Inflammatory macrophage treated with lipopolysaccharide for 1 hour (primary cell): Measurements from ENCODE around the gene DGKD.

ENCODE experiments used
- DNase-seq, 2 donors: peaks; one replicate each; pipeline ENCODE4 v3.0.0-alpha.2; 2020 to 2022

The DGKD gene

DNA sequence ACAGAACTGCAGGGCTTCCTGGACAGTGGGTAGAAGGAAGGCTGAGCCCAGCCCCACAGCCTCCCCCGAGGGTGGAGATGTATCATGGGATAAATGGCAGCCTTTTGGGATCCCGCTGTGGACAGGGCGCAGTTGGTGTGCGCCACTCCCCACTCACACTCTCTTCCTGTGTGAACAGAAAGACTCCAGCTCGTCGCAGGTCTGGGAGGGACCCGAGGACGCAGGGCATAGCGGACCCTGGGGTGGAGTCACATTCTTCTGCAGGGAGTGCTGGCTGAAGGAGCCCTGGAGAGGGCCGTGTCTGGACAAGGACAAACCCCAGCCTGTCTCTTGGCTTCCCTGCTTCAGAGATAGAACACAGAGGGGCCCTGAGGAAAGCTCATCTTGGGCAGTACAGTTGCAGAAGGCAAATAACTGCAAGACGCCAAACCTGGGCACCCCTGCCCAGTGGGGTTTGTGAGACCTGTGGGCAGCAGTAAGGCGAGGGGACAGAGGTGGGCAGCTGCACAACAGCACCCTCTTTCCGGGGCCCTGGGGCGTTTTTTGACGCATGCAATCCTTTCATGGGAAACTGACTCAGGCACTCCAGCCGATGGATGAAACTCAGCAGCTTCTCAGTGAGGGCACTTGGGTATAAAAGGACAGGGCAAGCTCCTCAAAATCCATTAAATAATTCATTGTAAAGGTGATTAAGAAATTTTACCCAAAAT is 110.4 kb downstream of the DGKD start:
- no peak for DNase-seq

- DNase-seq: no peak
These were observed 112.8 kb downstream of the DGKD start for GRCh38 chr2:233466991-233467603.

DNA sequence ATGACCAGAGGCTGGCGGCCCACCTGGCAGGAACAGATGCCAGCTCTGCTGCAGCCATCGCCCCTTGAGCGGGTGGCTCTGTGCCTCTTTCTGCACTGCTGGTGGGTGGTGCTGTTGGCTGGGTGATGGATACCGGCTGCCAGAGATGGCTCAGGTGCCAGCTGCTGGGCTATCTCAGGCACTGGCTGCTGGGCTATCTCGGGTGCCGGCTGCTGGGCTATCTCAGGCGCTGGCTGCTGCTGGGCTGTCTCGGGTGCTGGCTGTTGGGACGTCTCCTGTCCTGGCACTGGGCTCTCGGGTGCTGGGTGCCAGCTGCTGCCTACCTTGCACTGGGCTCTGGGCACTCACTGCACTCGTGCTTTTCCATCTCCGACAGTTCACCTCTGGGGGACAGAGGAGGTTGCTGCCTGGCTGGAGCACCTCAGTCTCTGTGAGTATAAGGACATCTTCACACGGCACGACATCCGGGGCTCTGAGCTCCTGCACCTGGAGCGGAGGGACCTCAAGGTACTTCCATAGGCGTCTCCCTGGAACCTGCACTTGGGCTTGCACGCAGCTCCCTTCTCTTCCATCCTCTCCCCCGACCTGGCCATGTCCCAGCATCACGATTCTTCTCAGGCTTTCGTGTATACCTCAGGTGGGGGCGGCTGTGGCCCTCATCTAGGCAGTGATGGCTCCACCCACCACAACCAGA is 113.9 kb downstream of the DGKD start:
- no peak for DNase-seq

- DNase-seq: no peak
These were observed 114.4 kb downstream of the DGKD start for GRCh38 chr2:233468741-233469110.

DNA sequence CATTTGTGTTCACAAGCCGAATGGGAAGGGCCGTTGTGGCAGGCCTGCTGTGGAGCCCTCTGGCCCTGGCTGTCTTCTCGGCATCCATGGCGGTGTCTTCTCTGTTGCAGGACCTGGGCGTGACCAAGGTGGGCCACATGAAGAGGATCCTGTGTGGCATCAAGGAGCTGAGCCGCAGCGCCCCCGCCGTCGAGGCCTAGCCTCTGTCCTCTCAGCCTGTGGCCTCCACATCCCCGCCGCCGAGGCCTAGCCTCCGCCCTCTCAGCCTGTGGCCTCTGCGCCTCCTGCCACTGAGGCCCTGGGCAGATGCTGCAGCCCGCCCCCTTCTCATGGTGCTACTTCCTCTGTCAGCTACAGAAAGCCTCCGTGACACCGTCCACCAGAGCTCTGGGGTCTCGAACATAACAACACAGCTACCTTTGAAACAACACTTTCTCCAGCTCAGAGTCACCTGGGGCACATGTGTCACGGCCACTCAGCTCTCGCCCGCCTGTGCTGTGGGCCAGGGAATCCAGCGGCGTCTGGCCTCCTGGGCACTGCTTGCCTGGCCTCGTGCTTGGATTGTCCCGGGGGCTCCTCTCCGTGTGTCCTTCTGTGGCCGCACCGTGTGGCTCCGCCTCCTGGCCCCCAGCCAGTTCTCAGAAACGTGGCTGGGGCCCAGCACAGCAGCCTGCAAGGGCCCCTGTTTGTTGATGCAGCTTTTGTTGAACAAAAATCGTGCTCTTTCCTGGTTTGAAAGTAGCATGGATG is 115.1 kb downstream of the DGKD start:
- no peak for DNase-seq

GRCh38 chr2:233470011-233470687 is 115.9 kb downstream of the DGKD start:
- DNase-seq: no peak

DNA sequence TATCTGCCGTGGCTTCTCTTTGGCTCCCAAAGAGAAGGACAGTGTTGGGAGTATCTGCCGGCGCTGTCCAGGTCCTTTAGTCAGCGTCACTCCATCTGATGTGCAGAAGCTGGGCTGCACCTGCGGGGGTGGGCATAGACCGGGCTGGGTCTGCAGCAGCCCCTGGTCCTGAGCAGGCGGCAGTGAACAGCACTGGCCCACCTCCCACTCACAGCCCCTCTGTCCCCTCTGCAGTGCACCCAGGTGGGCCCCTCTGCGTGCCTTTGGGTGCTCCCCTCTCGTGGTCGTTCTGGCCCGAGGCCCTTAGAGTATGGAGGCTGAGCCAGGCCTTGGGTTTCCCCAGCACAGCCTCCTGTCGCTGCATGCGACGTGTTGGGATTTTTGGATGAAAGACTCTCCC is 116.5 kb downstream of the DGKD start:
- DNase-seq: no peak

DNA sequence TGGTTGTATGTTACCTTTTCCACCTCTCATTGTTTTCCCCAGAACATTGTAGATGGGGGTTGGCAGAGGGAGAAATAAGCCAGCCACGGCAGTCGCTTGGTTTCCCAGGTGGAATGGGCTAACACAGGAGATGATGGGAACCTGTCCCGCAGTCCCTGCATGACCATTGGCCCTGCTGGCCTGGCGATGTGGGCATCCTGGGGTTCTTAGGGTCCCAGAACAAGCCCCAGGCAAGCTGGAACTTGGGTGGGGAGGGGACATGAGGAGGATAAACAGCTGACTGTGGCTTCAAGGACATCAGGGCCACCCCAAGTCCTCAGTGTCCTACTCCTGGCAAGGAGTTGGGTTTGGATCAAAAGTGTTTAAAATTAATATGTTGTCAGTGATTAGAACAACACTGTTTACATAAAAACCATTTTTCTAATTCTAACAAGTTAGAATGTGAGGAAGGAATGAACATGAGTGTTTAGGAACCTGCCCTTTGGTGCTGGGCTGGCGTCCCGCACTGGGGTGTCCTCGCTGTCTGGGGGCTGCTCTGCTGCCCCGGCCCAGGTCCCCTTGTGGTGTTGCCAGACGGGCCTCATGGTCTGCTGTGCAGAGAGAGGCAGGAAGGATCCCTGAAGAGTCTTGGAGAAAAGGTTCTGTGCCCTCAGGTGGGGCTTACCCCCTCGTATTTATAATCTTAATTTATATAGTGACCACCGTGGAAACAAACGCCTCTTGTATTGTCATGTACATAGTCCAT is 117.2 kb downstream of the DGKD start:
- DNase-seq: no peak

- no peak for DNase-seq
These were observed 119.1 kb downstream of the DGKD start for GRCh38 chr2:233473386-233473791.

DNA sequence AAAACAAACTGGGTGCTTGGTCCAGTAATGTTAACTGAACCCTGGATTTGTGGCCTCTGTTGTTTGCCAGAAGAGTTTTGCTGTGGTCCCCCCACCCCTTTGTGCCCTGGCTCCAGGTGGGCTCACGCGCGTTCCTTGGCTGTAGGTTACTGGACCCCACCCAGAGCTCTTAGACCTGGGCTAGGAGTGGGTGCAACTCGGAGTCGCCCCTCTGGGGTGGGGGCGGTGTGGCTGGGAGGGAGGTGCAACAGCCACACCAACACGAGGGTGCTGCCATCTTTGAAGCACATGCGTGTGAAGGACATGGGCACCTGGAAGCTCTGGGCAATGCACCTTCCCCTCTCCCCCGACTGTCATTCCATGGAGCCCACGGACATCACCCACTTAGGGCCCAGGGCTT is 119.6 kb downstream of the DGKD start:
- DNase-seq: no peak

DNA sequence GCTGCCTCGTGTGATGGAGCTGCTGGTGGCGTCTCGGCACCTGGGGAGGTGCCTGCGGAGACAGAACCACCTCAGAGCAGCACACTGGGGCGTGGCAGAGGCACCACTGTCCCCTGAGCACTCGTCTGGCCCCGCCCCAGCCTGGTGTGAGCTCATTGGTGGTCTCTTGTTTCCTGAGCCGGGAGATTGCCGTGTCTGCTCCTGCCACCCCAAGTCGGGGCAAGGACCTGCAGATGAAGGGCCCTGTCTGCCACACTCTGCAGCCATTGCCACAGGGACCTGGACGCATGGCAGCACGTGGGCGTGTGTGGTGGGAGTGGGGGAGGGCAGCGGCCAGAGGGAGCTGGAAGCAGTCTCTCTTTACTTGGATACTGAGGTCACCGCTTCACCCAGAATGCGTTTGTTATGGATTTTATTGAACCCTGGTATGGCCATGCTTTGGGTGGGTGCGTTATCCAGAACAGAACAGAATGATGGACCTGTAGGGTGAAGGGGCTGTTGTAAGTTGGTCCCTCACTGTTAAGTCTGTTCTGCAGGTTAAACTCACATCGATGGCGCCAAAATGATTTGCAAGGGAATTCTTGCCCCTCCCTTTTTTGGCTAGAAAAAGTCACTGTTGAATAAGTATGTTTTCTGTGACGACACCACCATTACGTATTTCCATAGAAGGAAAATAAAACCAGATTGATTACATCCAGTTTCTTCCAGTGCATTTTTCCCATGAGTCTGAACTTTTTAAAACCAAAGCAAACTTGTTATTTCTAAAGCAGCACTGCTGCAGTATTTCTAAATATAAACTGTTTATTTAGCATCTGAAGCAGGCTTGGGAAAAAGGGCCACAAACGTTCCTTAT is 120.2 kb downstream of the DGKD start:
- DNase-seq: no peak

DNA sequence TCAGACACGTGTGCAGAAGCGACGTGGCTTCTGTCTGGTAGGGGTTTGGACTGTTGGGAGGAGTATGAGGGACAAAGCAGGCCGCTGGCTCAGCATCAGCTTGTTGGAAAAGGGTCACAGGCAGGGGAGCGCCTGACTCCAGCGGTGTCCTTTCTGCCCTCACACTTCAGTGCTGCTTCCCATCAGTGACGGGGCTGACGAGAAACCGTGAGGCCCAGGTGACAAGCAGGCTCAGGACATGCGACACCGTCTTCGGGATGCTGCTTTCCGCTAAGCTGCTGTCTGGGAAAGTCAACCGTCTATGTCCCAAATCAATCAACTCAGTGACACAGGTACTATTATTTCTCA is 121.7 kb downstream of the DGKD start:
- DNase-seq: no peak

DNA sequence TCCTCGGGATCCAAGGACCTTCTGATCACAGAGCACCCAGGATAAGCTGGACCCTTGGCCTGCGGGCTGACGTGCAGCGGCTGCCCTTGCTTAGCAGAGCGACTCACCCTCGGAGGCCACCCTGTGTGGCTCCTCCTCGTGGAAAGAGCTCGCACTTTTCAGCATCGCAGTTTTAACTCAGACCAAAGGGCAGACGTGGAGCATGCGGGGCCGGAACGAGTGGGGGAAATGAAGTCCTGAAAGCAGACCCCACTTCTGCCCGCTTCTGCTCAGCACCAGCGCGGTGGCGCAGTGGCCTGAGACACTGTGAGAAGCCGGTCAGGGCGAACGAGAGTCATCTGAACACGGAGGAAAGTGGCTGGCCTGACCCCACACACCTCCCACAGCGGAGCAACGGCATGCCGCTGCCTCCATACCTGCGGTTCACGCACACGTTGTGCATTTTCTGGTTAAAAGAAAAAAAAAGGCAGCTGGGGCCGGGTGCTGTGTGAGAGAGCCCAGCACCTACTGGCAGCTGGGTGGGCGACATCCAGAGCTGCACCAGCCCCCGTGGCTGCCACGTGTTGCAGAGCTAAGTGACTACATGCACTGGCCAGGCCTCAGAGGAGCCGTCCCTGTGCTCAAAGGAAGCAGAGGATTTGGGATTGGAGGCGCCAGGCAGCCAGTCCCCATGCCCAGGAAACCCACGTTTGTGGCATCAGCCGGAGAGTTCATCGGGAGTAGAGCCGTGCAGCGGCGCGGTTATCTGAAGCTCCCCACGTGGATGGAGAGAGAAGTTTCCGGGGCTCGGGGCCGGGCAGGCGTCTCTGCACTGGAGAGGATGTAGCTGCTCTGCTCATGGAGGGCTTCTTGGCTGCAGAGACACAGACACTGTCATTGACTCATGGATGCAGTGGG is 122.6 kb downstream of the DGKD start:
- DNase-seq: no peak

- DNase-seq: no peak
These were observed 123.5 kb downstream of the DGKD start for GRCh38 chr2:233477548-233478433.

- DNase-seq: no peak
These were observed 125.6 kb downstream of the DGKD start for GRCh38 chr2:233479616-233480489.

GRCh38 chr2:233480490-233481202 is 126.4 kb downstream of the DGKD start:
- DNase-seq: no peak

- DNase-seq: no peak
These were observed 127.3 kb downstream of the DGKD start for GRCh38 chr2:233481368-233482142.
